Endothelial cell (in vitro differentiated cells): Measurements from ENCODE around the gene DSCAML1. TPM values are rescaled to one million over a fixed set of nuclear protein-coding genes. Genes with fewer than 3 reads are reported as not detected.

Experiments
- DNase-seq: peaks from one replicate; pipeline ENCODE4 v3.0.0; 2021; ENCODE audit warnings: low spot score
- H3K27ac Mint-ChIP-seq: one replicate; pipeline ENCODE4 v1.8.0; 2021; ENCODE audit warnings: mixed read lengths, inconsistent platforms; ENCODE audit not compliant: unreplicated experiment
- H3K27me3 Mint-ChIP-seq: one replicate; pipeline ENCODE4 v1.8.0; 2021; ENCODE audit warnings: mild to moderate bottlenecking, moderate library complexity, mixed read lengths, inconsistent platforms; ENCODE audit not compliant: unreplicated experiment
- H3K36me3 Mint-ChIP-seq: one replicate; pipeline ENCODE4 v1.8.0; 2021; ENCODE audit warnings: mild to moderate bottlenecking, low read depth, mixed read lengths, inconsistent platforms; ENCODE audit not compliant: unreplicated experiment
- H3K4me1 Mint-ChIP-seq: one replicate; pipeline ENCODE4 v1.8.0; 2021; ENCODE audit warnings: mild to moderate bottlenecking, mixed read lengths, inconsistent platforms; ENCODE audit not compliant: unreplicated experiment
- H3K4me3 Mint-ChIP-seq: one replicate; pipeline ENCODE4 v1.8.0; 2021; ENCODE audit warnings: mild to moderate bottlenecking, mixed read lengths, inconsistent platforms; ENCODE audit not compliant: unreplicated experiment
- H3K9me3 Mint-ChIP-seq: one replicate; pipeline ENCODE4 v1.8.0; 2021; ENCODE audit warnings: mixed read lengths, inconsistent platforms; ENCODE audit not compliant: unreplicated experiment
- CTCF ChIP-seq: fragments of 200-600 bp; sonication (generic); IDR thresholded peaks from one replicate; pipeline ENCODE4 v1.5.0; 2021; ENCODE audit warnings: antibody characterized with exemption; ENCODE audit not compliant: unreplicated experiment
- total RNA-seq: library from RNA; stranded (reverse); fragmentation: NEBNext Ultra II Directional; extraction: Animal tissue kit (Norgen Biotek cat#: 25700); gene quantifications from one replicate; pipeline ENCODE4 v1.2.1, GENCODE V29; 2021; ENCODE audit not compliant: unreplicated experiment

Gene DSCAML1
- total RNA-seq, 1 donor from 2014 or later, result 3.8 TPM

- peaks cover 23% of the 10 kb centered on the region for H3K4me1 Mint-ChIP-seq
- H3K9me3 Mint-ChIP-seq, result no peaks in the 10 kb centered on the region
- H3K27me3 Mint-ChIP-seq, result peaks cover 14% of the 10 kb centered on the region
- H3K36me3 Mint-ChIP-seq, result no peaks in the 10 kb centered on the region
- no peak overlapping the region for H3K27ac Mint-ChIP-seq
- no peak for DNase-seq
- H3K4me3 Mint-ChIP-seq, result no peak overlapping the region
- no peak for TF ChIP-seq CTCF
These were observed 30.8 kb upstream of the DSCAML1 start for GRCh38 chr11:117827521-117828511.

- no peaks in the 10 kb centered on the region for H3K9me3 Mint-ChIP-seq
- H3K4me1 Mint-ChIP-seq, result peaks cover 23% of the 10 kb centered on the region
- no peak overlapping the region for H3K4me3 Mint-ChIP-seq
- H3K27me3 Mint-ChIP-seq, result peaks cover 14% of the 10 kb centered on the region
- no peaks in the 10 kb centered on the region for H3K36me3 Mint-ChIP-seq
- no peak for DNase-seq
- no peak overlapping the region for H3K27ac Mint-ChIP-seq
- no peak for TF ChIP-seq CTCF
These were observed 29.8 kb upstream of the DSCAML1 start for GRCh38 chr11:117826832-117827231.

GRCh38 chr11:117826190-117826570 is 29.2 kb upstream of the DSCAML1 start:
- Mint-ChIP-seq H3K27ac (no peak overlapping the region), H3K27me3 (peaks cover 12% of the 10 kb centered on the region), H3K4me3 (no peak overlapping the region), H3K36me3 (no peaks in the 10 kb centered on the region), H3K4me1 (peaks cover 20% of the 10 kb centered on the region), H3K9me3 (no peaks in the 10 kb centered on the region)
- no peak for DNase-seq
- no peak for TF ChIP-seq CTCF

GRCh38 chr11:117825538-117826189 is 28.6 kb upstream of the DSCAML1 start:
- no peak overlapping the region for H3K4me3 Mint-ChIP-seq
- H3K4me1 Mint-ChIP-seq, result peaks cover 16% of the 10 kb centered on the region
- no peaks in the 10 kb centered on the region for H3K36me3 Mint-ChIP-seq
- peaks cover 12% of the 10 kb centered on the region for H3K27me3 Mint-ChIP-seq
- H3K9me3 Mint-ChIP-seq, result no peaks in the 10 kb centered on the region
- no peak for DNase-seq
- no peak overlapping the region for H3K27ac Mint-ChIP-seq
- TF ChIP-seq CTCF, result no peak
